Endothelial cell of umbilical vein (primary cell): ENCODE measurements around the gene ZNF346. TPM values are rescaled to one million over a fixed set of nuclear protein-coding genes. Genes with fewer than 3 reads are reported as not detected.

Source experiments
- BruUV-seq: library from RNA; stranded (reverse); fragments of 400-500 nt; replicated peaks from 2 replicates; lab custom pipeline; 2021; lab: Mats Ljungman, UMichigan
- CTCF ChIA-PET: fragments of 300-600, 350-600 bp; sonication (Branson Sonifier 250); formaldehyde crosslinking; loops from one replicate; lab custom pipeline; 2021; ENCODE audit warnings: antibody characterized with exemption, inconsistent platforms; lab: Charles Lee
- POLR2A ChIA-PET: fragments of 300-600, 350-600 bp; sonication (Branson Sonifier 250); formaldehyde crosslinking; loops from one replicate; lab custom pipeline; 2021; ENCODE audit warnings: antibody characterized with exemption, inconsistent platforms; lab: Charles Lee
- DNase-seq: peaks from one replicate; pipeline ENCODE4 v3.0.0-alpha.2; 2011; ENCODE audit warnings: low read depth, low spot score
- FAIRE-seq: peaks from 2 replicates; lab custom pipeline; 2011; peaks lifted over from hg19 to GRCh38; lab: Jason Lieb, UNC
- H2AFZ ChIP-seq: 2 replicates; pipeline ENCODE4 v1.6.0; 2012; ENCODE audit warnings: low read depth, low read length, control low read depth, inconsistent platforms
- H3K27ac ChIP-seq: 2 replicates; pipeline ENCODE4 v1.5.1; 2011; ENCODE audit warnings: low read depth, mild to moderate bottlenecking, control low read depth, low read length, moderate library complexity; ENCODE audit not compliant: insufficient read depth
- H3K27me3 ChIP-seq, 2 experiments: 2 replicates each; pipeline versions ENCODE4 v1.6.0 to v1.6.1; 2011; ENCODE audit warnings: low read length in 2 of 2, mixed read lengths in 1 of 2; ENCODE audit not compliant: control insufficient read depth in 2 of 2, insufficient read depth in 2 of 2
- H3K36me3 ChIP-seq, 2 experiments: 2 replicates in 1 of 2; 3 replicates in 1 of 2; pipeline ENCODE4 v1.5.1; 2011; ENCODE audit warnings: low read length in 2 of 2, mild to moderate bottlenecking in 1 of 2, moderate library complexity in 1 of 2; ENCODE audit not compliant: control insufficient read depth in 2 of 2, insufficient read depth in 2 of 2; ENCODE audit errors: extremely low read depth in 1 of 2
- H3K4me1 ChIP-seq: 3 replicates; pipeline ENCODE4 v1.5.1; 2011; ENCODE audit warnings: mild to moderate bottlenecking, low read length; ENCODE audit not compliant: control insufficient read depth, insufficient read depth; ENCODE audit errors: extremely low read depth
- H3K4me2 ChIP-seq: 2 replicates; pipeline ENCODE4 v1.6.1; 2011; ENCODE audit warnings: low read length, control low read depth, mixed read lengths; ENCODE audit not compliant: insufficient read depth
- H3K4me3 ChIP-seq, 3 experiments: fragments of 200-600 bp in 1 of 3; sonication (generic), shearing (Covaris generic) in 1 of 3; replicated peaks in 1 of 3; 2 replicates each; pipeline ENCODE4 v1.5.1; 2011 to 2016; ENCODE audit warnings: control low read depth in 3 of 3, low read length in 3 of 3, mild to moderate bottlenecking in 2 of 3, inconsistent platforms in 1 of 3, low read depth in 1 of 3, moderate library complexity in 1 of 3; ENCODE audit not compliant: insufficient read depth in 1 of 3
- H3K79me2 ChIP-seq: 2 replicates; pipeline ENCODE4 v1.6.0; 2012; ENCODE audit warnings: low read length, inconsistent platforms; ENCODE audit not compliant: control insufficient read depth, insufficient read depth
- H3K9ac ChIP-seq: replicated peaks from 2 replicates; pipeline ENCODE3; 2011; ENCODE audit warnings: low read length, control low read depth; ENCODE audit not compliant: insufficient read depth; ENCODE audit errors: extremely low read depth
- H3K9me1 ChIP-seq: replicated peaks from 3 replicates; pipeline ENCODE4 v1.6.0; 2011; ENCODE audit warnings: mild to moderate bottlenecking, low read length; ENCODE audit not compliant: control insufficient read depth, insufficient read depth; ENCODE audit errors: extremely low read depth
- H3K9me3 ChIP-seq: replicated peaks from 2 replicates; pipeline ENCODE4 v1.5.1; 2012; ENCODE audit warnings: low read length, inconsistent platforms; ENCODE audit not compliant: control insufficient read depth, insufficient read depth
- H4K20me1 ChIP-seq: replicated peaks from 2 replicates; pipeline ENCODE3; 2011; ENCODE audit warnings: mild to moderate bottlenecking, low read length; ENCODE audit not compliant: control insufficient read depth, insufficient read depth; ENCODE audit errors: extremely low read depth
- EZH2 ChIP-seq: IDR thresholded peaks from 2 replicates; pipeline ENCODE4 v1.6.1; 2012; ENCODE audit warnings: borderline replicate concordance, low read depth, mild to moderate bottlenecking, moderate library complexity, low read length, inconsistent platforms; ENCODE audit not compliant: severe bottlenecking
- FOS ChIP-seq: IDR thresholded peaks from 2 replicates; pipeline ENCODE4 v1.6.1; 2011; ENCODE audit warnings: mild to moderate bottlenecking, low read length, moderate library complexity, borderline replicate concordance; ENCODE audit not compliant: insufficient read depth
- GATA2 ChIP-seq: IDR thresholded peaks from 2 replicates; pipeline ENCODE4 v1.7.0; 2011; ENCODE audit warnings: low read depth, mild to moderate bottlenecking, moderate library complexity, mixed read lengths, low read length; ENCODE audit not compliant: insufficient read length, insufficient read depth
- JUN ChIP-seq: IDR thresholded peaks from 2 replicates; pipeline ENCODE4 v1.6.1; 2011; ENCODE audit warnings: borderline replicate concordance, low read depth; ENCODE audit not compliant: insufficient read length, insufficient read depth
- MYC ChIP-seq: IDR thresholded peaks from one replicate; pipeline ENCODE4 v1.6.1; 2011; ENCODE audit warnings: mild to moderate bottlenecking, low read depth, low read length
- POLR2A ChIP-seq: IDR thresholded peaks from 2 replicates; pipeline ENCODE4 v1.6.1; 2012; ENCODE audit warnings: low read depth, mild to moderate bottlenecking, control low read depth, low read length
- POLR2AphosphoS5 ChIP-seq: IDR thresholded peaks from 2 replicates; pipeline ENCODE4 v1.6.1; 2012; ENCODE audit warnings: low read depth, mild to moderate bottlenecking, control low read depth, low read length, moderate library complexity; ENCODE audit not compliant: insufficient read depth
- dilution Hi-C: fragments of 300-500 bp; cut with MboI; formaldehyde crosslinking; loops from one replicate; pipeline ENCODE4 v1.15.0; 2019; ENCODE audit warnings: low sequenced_read_pairs; ENCODE audit not compliant: extremely low pct_ligation_motif_present
- intact Hi-C: fragments of 100-400 bp; cut with micrococcal nuclease; formaldehyde crosslinking; loops from one replicate; pipeline ENCODE4 v1.10.0; 2022
- polyA plus RNA-seq, 4 experiments: library from polyadenylated mRNA; depleted of rRNA in 3 of 4; stranded (reverse) in 3 of 4; unstranded in 1 of 4; fragments of >200 nt; gene quantifications; 2 replicates each; pipeline versions ENCODE4 v1.2.1 to v1.2.3, GENCODE V29; 2011 to 2012; ENCODE audit warnings: missing spikeins in 1 of 4
- total RNA-seq: library from RNA; stranded (reverse); gene quantifications from 2 replicates; pipeline ENCODE4 v1.2.3, GENCODE V29; 2021
- TF ChIP-seq, protein P1 (sequence below): IDR thresholded peaks from 2 replicates; pipeline ENCODE4 v1.6.1; 2011; ENCODE audit not compliant: insufficient read depth, insufficient read length
- TF ChIP-seq, protein P2 (sequence below), 2 donors: IDR thresholded peaks; 1 replicate in 1 of 2; 2 replicates in 1 of 2; pipeline ENCODE4 v1.5.1; 2011; ENCODE audit warnings: low read length in 2 of 2, mild to moderate bottlenecking in 2 of 2, moderate library complexity in 2 of 2, control low read depth in 1 of 2, inconsistent platforms in 1 of 2, low read depth in 1 of 2; ENCODE audit not compliant: insufficient read depth in 1 of 2; ENCODE audit errors: extremely low read depth in 1 of 2

ZNF346 gene
- total and polyA plus RNA-seq, 2 donors (not counting 3 experiments of a cell fraction or from before 2014, with no cell fraction given): 25.3 to 35.2 TPM

- no TSS peak for BruUV-seq
These were observed 77.1 kb downstream of the ZNF346 start for GRCh38 chr5:177099422-177100093.

More at GRCh38 chr5:177099422-177100093, 77.1 kb downstream of the ZNF346 start:
- no peak for FAIRE-seq
- no peak overlapping the region for H3K27ac ChIP-seq
- DNase-seq: no peak
- intact Hi-C loops: no loop called here
- H3K27me3 ChIP-seq: no peaks in the 10 kb centered on the region
- no peaks in the 10 kb centered on the region for H3K79me2 ChIP-seq
- no peak overlapping the region for H2AFZ ChIP-seq
- H3K9ac ChIP-seq: no peak overlapping the region
- H3K36me3 ChIP-seq: no peaks in the 10 kb centered on the region
- CTCF ChIA-PET: interaction anchor here (1.0 to 2.9 kb wide), 2 partner anchors 11 to 28 kb away, joined by 3 to 10 read pairs; no protein-coding TSS in a partner anchor
- POLR2A ChIA-PET: no interaction called here
- dilution Hi-C loops: no loop called here
- H3K4me3 ChIP-seq: no peak overlapping the region
- no peaks in the 10 kb centered on the region for H4K20me1 ChIP-seq
- no peaks in the 10 kb centered on the region for H3K9me1 ChIP-seq
- TF ChIP-seq GATA2 (no peak), JUN (no peak), FOS (no peak), MYC (no peak), EZH2 (no peak), POLR2A (no peak), POLR2AphosphoS5 (no peak)
- TF ChIP-seq, protein P1, sequence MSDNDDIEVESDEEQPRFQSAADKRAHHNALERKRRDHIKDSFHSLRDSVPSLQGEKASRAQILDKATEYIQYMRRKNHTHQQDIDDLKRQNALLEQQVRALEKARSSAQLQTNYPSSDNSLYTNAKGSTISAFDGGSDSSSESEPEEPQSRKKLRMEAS: no peak
- TF ChIP-seq, protein P2, sequence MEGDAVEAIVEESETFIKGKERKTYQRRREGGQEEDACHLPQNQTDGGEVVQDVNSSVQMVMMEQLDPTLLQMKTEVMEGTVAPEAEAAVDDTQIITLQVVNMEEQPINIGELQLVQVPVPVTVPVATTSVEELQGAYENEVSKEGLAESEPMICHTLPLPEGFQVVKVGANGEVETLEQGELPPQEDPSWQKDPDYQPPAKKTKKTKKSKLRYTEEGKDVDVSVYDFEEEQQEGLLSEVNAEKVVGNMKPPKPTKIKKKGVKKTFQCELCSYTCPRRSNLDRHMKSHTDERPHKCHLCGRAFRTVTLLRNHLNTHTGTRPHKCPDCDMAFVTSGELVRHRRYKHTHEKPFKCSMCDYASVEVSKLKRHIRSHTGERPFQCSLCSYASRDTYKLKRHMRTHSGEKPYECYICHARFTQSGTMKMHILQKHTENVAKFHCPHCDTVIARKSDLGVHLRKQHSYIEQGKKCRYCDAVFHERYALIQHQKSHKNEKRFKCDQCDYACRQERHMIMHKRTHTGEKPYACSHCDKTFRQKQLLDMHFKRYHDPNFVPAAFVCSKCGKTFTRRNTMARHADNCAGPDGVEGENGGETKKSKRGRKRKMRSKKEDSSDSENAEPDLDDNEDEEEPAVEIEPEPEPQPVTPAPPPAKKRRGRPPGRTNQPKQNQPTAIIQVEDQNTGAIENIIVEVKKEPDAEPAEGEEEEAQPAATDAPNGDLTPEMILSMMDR (IDR thresholded peaks at IDR 0.05; ENCODE audit: extremely low read depth in 1 of 2, insufficient read depth in 1 of 2, low read depth in 1 of 2, low read length in 2 of 2): no peak
- no peak overlapping the region for H3K4me2 ChIP-seq
- no peaks in the 10 kb centered on the region for H3K9me3 ChIP-seq
- H3K4me1 ChIP-seq: peaks cover 20% of the 10 kb centered on the region
